Stimulated activated CD8-positive, alpha-beta memory T cell treated with anti-CD3 and anti-CD28 coated beads, Interleukin-7, amount 100 ng/mL, for 24 hours (primary cell): Measurements from ENCODE around the gene CCDC183.
"Not testable (repeated sequence)": the region's sequence is repeated elsewhere in the genome, so short reads cannot be mapped to it uniquely, and the experiment has no call there.

ENCODE experiments used
- DNase-seq: peaks from one replicate; pipeline ENCODE4 v3.0.0-alpha.2; 2020; ENCODE audit warnings: low read depth

CCDC183 gene

DNA sequence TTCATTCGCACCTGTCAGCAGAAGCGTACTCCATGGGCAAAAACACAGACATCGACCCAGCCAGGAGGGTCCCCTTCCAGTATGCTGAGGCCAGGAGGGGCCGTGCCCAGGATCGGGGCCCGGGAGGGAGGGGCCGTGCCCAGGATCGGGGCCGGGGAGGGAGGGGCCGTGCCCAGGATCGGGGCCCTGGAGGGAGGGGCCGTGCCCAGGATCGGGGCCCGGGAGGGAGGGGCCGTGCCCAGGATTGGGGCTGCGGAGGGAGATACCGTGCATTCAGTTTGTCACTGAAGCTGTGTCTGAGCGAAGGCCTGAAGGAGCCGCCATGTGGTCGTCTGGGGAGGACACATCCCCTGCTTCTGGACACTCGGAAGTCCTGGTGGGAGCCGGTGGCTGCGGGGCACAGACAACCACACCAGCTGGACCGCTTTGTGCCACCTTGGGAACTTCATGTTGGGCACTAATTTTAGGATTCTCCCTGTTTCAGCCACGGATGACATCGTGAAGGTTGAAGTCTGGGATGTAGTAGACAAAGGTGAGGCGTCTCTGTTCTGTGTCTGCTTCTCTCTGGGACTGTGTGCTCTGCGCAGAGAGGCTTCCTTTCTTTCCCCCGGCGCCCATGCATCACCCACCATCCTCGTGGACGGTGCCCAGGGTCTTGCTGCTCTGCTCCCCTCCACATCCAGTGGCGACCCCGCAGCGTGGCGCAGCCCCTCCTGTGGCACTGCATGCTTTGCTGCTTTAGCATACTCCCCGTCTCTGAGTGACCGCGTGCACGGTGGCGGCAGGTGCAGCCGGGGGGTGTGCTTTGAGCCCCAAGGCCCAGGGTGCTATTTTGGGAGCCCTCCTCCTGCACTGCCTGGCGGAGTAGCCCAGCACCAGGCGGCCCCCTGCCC lies 29.4 kb downstream of the CCDC183 start:
- DNase-seq, result no peak

DNA sequence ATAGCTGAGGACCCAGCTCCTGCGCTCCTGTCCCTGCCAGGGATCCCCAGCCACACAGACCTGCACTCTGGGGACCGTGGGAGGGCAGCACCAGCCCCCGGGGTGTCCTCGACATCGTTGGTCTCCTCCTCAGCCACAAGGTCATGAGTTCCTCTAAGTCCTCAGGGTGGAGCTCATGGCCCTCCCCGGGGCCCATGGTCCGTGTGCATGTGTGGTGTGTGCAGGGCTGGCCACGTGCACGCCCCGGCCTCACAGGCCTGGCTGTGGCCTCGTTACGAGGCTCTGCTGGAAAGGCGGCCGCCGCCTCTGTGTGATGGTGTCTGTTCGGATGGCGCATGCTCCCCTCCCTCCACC lies 30.0 kb downstream of the CCDC183 start:
- no peak for DNase-seq

DNA sequence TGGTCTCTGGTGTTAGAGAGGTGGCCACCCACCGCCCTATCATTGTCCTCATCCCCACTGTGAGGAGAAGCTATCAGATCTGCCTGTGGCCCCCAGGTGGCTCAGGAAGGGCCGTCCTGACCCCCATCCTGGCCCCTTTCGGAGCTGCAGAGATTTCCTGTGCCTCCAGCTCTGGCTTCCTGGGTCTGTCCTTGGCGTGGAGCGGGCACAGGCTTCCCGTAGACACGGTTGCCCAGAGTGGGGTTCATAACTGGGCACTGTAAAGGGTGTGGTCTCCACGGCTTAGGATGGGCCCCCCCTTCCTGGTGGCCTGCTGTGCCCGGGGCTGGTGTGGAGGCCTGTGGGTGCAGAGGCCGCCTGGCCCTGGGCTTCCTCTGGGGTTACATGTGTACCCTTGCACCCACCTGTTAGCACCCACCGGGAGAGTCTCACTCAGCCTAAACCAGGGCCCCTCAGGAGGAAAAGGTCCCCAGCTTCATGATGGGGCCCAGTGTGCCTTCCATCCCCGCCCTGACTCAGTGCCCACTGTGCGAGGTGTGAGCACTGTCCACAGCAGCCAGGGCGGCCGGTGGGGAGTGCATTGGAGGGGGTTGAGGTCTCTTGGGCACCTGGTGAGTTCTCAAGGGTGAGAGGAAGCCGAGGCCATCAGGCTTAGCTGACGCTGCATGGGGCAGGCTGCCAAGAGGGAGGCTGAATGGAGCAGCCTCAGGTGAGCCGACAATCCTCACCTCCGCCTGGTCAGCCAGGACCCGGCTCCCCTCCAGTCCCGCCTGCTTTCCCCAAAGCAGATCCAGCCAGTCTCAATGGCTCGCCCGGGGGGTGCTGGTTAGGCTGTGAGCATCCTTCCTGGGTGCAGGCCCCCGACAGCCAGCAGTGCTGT lies 30.8 kb downstream of the CCDC183 start:
- no peak for DNase-seq

DNA sequence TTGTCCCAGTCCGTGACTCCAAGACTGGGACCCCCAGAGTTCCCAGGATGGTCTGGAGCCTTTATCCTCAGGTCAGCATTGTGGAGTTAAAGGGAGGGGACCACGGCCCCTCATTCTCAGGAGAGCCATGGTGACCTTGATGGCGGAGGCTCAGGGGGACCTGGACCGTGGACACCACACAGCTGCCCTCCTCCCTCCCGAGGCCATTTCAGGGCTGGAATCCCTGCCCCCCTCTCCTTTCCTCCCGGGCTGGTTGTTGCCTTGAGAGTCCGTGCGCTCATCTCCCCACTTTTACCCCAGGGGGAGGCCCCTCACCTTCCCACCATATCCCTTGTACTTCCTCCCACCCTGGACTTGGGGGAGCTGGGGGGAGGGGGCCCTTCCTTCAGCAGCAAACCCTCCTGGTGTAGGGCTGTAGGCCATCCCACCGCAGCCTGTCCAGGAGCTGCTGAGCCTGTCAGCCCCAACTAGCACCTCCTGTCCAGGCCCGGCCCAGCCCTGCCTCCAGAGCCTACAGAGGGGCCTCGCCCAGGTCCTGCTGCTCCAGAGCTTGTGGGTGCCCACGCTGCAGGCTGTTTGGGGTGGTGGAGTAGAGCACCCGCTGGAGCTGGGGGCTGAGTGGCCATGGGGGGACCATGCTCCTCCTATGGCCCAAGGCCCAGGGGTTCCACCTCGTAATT lies 31.8 kb downstream of the CCDC183 start:
- no peak for DNase-seq

DNA sequence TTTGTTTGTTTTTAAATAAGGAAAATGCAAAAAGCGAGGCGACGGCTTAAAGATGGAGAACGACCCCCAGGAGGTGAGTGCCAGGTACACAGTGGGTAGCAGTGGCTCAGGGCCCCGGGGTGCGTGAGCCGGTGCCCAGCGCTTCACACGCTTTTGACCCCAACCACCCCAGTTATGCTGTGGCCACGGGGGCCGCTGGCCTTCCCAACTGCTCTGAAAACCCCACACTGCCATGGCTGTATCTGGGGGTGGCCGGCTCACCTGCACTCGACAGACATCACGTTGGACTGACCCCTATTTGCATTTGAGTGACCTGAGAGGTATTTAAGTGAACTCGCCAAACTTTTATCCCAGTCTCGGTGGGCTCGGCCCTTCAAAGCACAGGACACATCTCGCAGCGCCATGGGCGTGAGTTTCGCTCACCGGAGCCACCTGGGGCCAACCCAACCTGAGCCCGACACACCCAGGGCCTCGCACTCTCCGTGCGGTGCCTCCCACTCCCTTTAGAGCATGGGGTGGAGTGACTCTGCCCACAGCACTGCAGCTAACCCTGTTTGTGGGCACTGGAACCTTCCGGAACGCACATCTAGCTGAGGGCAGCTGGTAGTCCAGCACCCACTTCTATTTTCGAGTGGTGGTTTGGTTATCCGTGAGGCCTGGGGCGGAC lies 32.5 kb downstream of the CCDC183 start:
- DNase-seq, result no peak

DNA sequence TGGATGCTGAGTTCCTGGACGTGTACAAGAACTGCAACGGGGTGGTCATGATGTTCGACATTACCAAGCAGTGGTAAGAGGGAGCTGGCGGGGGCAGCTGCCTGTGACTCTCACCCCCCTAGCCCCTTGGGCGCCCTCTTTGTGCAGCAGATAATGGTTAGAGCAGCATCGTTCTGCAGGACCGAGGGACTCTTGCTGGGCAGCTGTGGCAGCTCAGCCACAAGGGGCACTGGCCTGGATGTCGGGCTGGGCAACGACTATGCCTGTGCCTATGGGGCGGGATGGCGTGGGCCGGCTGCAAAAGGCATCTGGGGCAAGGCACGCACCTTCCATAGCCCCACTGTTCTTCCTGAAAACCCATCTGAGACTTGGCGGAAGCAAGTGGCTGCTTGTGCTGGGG lies 33.3 kb downstream of the CCDC183 start:
- DNase-seq, result no peak

DNA sequence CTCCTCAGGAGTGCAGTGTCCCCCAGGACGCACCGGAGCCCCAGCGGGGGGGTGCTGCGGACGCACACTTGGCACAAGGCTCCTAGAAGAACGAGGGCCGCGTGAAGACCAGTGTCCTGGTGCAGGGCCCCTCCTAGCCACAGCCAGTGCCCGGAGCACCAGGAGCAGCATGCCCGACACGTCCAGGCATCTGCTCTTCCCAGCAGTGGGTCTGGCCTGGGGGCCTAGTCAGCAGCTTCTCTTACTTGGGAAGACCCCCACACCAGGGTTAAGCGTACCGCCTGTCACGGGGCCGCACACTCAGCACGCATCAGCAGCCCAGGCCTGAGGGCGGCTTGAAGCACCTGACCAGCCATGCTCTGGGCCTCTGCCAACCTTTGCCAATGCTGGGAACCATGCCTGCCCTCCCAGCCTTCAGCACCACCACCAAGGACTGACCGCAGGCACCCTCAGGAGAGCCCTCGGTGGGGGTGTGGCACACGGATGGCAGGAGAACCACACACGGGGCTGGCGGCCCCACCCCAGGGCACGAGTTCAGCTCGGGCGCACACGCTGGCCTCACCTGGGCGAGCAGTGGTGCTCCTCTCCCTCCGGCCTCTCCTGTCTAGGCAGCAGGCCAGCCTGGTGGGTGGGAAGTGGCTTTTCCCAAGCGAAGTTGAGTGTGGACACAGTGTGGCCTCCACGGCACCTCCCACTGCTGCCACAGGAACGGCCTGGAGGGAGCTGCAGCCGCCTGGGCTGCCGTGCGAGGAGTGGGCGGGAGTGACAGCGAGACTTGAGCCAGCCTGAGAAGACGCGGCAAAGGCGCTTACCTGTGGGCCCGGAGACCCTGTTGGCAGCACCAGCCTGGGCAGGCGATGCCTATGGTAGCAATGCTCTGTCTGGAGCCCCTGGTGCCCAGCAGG lies 34.1 kb downstream of the CCDC183 start:
- no peak for DNase-seq

DNA sequence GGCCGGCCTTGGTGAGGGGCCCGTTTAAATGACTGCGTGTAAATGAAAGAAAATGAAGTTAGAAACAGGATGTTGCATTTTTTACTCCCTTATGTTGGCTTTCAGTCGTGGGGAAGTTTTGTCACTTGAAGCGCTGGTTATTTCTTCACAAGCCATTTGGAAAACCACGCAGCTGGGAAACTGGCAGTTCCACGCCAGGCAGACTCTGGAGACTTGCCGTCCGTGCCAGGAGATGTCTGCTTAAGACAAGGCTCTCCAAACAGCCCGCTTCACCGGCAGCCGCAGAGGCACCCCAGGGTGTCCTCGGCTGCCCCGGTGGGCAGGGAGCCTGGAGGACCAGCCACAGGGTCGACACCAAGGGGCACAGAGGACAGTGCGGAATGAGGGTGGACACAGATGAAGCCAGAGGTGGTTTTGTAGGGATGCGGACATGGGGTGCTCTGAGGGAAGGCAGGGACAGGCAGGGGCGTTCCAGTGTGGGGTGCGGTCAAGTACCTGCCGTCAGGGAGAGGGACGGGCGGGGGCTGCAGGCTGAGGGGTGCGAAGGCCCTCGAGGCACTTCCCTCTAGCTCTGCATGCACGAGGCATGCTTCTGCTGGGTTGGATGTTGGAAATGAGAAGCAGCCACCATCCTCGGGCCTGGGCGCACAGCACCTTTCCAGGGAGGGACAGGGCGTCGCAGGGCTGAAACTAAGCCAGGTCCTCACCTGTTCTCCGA lies 35.0 kb downstream of the CCDC183 start:
- DNase-seq, result no peak

DNA sequence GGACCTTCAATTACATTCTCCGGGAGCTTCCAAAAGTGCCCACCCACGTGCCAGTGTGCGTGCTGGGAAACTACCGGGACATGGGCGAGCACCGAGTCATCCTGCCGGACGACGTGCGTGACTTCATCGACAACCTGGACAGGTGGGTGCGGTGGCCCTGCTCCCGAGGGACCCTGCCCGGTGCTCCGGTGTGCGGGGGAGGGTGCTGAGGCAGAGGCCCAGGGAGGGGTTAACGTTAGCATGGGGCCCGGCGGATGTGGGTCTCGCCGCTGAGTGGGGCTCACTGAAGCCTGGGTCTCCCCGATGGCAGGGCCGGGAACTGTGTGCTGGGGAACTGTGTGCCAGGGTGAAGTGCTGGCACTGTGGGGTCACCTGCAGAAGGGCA lies 35.6 kb downstream of the CCDC183 start:
- DNase-seq, result no peak

DNA sequence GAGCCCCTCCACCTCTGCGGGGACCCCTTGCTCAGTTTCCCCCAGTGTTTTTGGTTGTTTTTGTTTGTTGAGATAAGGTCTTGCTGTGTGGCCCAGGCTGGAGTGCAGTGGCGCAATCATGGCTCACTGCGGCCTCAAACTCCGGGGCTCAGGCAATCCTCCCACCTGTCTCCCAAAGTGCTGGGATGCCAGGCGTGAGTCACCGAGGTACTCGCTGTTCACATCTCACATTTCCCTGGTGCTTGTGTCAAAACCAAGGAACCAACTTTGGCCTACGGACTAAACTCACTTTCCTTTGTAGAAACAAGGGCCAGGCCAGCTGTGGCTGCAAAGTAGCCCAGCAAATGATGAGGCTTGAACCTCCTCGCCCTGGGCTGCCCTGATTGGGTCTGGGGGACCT lies 36.4 kb downstream of the CCDC183 start:
- no peak for DNase-seq

DNA sequence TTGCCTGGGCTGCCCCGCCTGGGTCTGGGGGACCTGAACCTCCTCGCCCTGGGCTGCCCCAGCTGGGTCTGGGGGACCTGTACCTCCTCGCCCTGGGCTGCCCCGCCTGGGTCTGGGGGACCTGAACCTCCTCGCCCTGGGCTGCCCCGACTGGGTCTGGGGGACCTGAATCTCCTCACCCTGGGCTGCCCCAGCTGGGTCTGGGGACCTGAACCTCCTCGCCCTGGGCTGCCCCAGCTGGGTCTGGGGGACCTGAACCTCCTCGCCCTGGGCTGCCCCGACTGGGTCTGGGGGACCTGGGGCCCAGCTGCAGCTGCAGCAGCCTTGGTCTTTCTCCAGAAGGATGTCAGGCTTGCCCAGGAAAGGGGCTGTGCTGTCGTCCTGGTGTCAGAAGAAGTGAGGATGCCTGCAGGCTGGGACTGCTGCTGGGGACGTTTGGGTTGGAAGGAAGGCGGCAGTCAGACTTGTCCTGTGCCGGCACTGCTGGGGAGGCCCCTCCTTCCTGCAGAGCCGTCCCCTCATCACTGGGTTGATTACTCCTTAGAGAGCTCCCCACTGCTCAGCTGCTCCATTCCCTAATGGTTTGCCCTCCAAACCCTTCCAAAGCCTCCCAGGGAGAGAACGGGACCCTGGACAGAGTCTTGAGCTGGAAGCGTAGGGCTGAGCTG lies 37.4 kb downstream of the CCDC183 start:
- not testable (repeated sequence) for DNase-seq

DNA sequence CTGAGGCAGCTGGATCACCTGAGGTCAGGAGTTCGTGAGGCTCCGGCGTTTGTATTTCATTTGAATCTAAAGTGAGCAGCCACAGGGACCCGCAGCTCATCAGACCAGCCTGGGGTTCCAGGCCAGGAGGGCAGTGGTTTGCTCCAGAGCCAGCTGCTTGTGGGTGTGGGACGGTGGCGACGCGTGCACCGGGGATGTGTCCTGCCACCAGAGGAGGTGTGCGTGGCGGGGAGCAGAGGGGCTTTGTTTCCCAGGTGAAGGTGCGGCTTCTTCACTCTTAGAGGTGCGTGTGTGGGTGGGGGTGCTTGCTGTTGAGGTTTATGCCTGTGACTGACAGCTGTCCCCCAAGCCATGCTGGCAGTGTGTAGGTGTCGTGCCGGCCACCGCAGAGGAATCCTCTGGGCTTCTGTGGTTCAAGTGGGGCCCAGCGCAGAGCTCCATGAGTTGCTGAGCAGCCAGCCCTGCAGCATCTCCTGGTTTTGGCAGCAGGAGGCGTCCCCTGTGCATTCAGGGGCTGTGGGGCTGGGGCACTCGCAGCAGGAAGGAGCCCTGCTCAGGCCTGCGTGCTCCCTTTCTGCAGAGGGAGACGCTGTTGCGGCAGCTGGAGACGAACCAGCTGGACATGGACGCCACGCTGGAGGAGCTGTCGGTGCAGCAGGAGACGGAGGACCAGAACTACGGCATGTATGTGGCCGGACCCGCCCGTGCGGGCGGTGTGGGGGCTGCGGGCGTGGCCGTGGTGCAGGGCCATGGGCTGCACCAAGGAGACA lies 39.2 kb downstream of the CCDC183 start:
- DNase-seq, result no peak

DNA sequence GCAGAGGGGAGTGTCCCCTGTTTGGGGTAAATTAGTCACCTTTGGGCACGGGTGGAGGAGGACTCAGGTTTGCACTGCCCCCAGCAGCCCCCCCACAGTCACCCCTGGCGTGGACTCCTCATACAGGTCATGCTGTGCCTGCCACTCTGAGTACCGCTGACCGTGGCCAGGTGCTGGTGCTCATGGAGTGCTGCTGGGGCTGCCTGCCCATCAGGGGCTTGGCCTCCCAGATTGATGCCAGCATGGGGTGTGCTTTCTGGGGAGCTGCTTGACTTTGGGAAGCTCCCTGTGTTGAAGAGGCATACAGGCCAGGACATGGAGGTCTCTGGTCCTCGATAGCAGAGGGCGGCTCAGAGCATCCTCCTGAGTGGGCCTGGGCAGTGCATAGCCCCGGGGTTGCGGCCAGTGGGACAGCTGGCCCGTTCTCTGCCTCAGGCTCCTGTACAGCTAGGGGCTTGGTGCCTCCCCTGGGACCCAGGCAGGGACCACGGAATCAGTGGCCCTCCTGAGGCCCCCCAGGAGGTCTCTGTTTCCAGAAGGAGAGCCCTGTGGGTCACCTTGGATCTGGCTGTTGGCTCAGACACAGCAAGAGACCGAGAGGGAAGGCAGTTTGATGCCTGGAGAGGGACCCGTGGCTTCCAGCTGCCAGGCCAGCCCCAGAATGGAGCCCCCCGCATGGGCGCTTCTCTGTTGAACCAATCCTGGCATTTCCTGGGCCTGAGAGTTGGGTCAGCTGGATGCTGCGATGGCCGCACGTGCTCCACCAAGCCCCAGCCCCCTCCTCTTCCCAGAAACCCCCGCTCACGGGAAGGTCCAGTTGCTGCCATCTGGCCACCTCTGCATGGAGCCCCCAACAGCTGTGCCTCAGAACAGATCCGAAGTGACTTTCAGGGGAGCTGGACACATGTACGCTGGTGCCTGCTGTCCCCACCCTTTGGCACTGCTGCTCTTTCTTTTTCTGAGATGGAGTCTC lies 40.1 kb downstream of the CCDC183 start:
- DNase-seq, result no peak

DNA sequence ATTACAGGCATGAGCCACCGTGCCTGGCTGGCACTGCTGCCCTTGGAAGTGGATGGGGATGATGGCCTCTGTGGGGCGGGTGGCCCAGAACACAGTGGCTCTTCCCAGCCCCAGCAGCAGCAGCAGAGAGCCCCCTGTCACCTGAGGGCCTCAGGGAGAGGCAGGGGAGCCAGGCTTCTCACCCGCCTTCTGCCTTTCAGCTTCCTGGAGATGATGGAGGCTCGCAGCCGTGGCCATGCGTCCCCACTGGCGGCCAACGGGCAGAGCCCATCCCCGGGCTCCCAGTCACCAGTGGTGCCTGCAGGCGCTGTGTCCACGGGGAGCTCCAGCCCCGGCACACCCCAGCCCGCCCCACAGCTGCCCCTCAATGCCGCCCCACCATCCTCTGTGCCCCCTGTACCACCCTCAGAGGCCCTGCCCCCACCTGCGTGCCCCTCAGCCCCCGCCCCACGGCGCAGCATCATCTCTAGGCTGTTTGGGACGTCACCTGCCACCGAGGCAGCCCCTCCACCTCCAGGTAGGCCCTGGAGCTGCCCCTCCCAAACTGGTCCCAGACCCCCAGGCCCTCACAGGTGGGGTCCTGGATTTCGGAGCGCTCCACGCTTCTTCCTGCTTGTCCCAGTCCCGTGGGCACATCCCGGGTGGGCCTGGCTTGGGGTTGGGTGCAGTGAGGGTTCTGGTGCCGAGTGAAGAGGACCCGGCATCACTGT lies 41.2 kb downstream of the CCDC183 start:
- no peak for DNase-seq

DNA sequence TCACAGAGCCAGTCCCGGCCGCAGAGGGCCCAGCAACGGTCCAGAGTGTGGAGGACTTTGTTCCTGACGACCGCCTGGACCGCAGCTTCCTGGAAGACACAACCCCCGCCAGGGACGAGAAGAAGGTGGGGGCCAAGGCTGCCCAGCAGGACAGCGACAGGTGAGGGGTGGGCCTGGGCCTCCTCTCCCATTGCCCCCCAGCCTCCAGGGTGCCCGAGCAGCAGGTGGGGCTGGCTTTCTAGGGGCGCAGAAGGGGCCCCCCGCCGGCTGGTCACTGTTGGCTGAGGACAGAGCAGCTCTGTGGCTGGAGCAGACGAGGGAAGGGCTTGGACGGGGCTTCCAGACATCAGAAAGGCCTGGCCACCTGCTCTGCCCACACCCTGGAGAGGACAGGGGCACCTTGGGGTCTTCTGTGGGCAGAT lies 41.7 kb downstream of the CCDC183 start:
- not testable (repeated sequence) for DNase-seq

DNA sequence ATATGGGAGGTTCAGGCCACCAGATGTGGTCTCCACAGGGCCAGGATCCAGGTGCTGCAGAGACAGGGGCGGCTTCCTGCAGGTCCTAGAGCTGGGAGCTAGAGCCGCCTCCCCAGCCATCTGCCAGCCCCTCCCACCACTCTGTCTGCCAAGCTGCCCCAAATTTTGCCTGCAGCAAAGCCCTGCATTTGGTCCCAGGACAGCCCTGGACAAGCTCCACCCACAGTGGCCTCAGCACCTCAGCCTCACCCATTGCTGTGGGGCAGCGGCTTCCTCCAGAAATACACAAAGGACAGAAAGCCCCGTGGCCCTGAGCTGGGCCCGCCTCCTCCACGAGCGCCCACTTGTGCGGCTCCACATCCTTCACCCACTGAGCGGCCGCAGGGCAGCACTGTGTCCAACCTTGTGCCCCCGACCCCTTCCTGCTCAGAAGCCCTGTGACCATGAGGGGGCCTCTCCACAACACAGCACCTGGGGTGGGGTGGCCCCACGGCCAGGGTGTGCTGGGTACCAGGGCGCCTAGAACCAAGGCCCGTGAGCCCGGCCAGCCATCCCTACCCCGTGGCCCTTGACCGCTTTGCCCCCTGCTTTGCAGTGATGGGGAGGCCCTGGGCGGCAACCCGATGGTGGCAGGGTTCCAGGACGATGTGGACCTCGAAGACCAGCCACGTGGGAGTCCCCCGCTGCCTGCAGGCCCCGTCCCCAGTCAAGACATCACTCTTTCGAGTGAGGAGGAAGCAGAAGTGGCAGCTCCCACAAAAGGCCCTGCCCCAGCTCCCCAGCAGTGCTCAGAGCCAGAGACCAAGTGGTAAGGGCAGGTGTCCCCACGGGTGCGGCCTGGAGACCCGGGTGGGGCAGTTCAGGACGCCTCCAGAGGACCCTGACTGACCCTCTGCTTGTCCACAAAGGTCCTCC lies 42.4 kb downstream of the CCDC183 start:
- DNase-seq, result no peak
